HepG2 (cell line): ENCODE data around the gene TMC8. TPM values are rescaled to one million over a fixed set of nuclear protein-coding genes. Genes with fewer than 3 reads are reported as not detected.

Source experiments
- CHD2 ChIP-seq: IDR thresholded peaks from 2 replicates; pipeline ENCODE4 v1.6.1; 2011; ENCODE audit warnings: low read depth, low read length, improper control_type of control experiment
- EZH2 ChIP-seq: conservative IDR thresholded peaks from 2 replicates; pipeline ENCODE4 v1.6.1; 2012; ENCODE audit warnings: mild to moderate bottlenecking, low read depth, low read length, moderate library complexity
- GPN1 ChIP-seq: sonication (generic); formaldehyde crosslinking; IDR thresholded peaks from 2 replicates; pipeline ENCODE4 v1.5.1; 2020; ENCODE audit warnings: missing genetic modification reagents, borderline replicate concordance
- HNRNPL ChIP-seq: fragments of 200-400 bp; formaldehyde crosslinking; IDR thresholded peaks from 2 replicates; pipeline ENCODE4 v1.6.1; 2017; ENCODE audit warnings: mild to moderate bottlenecking, low read depth, low read length
- HOXA3 ChIP-seq: sonication (generic); formaldehyde crosslinking; IDR thresholded peaks from 2 replicates; pipeline ENCODE4 v1.5.0; 2020; ENCODE audit warnings: missing genetic modification reagents
- IRF2 ChIP-seq: IDR thresholded peaks from 2 replicates; pipeline ENCODE4 v1.6.1; 2018; ENCODE audit warnings: missing genetic modification reagents, missing compliant biosample characterization
- KDM3A ChIP-seq: IDR thresholded peaks from 2 replicates; pipeline ENCODE4 v1.6.1; 2018; ENCODE audit warnings: low read depth, missing compliant biosample characterization
- KLF13 ChIP-seq: sonication (generic); formaldehyde crosslinking; IDR thresholded peaks from 2 replicates; pipeline ENCODE4 v1.4.0; 2020; ENCODE audit warnings: mild to moderate bottlenecking, missing genetic modification reagents
- MED1 ChIP-seq: sonication (generic); formaldehyde crosslinking; IDR thresholded peaks from 2 replicates; pipeline ENCODE4 v1.4.0; 2020; ENCODE audit warnings: missing genetic modification reagents
- NFE2 ChIP-seq: sonication (generic); formaldehyde crosslinking; IDR thresholded peaks from 2 replicates; pipeline ENCODE4 v1.4.0; 2020; ENCODE audit warnings: missing genetic modification reagents
- PCBP1 ChIP-seq: fragments of 200-400 bp; formaldehyde crosslinking; IDR thresholded peaks from 2 replicates; pipeline ENCODE4 v1.6.1; 2017; ENCODE audit warnings: mild to moderate bottlenecking, low read depth, low read length, borderline replicate concordance
- SP4 ChIP-seq: sonication (generic); formaldehyde crosslinking; IDR thresholded peaks from 2 replicates; pipeline ENCODE4 v1.8.1; 2023; ENCODE audit warnings: mild to moderate bottlenecking, missing genetic modification reagents
- TFAP4 ChIP-seq: sonication (generic); IDR thresholded peaks from 2 replicates; pipeline ENCODE4 v1.6.1; 2016; ENCODE audit warnings: low read depth, borderline replicate concordance
- THRA ChIP-seq: sonication (generic); formaldehyde crosslinking; IDR thresholded peaks from 2 replicates; pipeline ENCODE4 v1.4.0; 2020; ENCODE audit warnings: missing genetic modification reagents, borderline replicate concordance
- ZBTB25 ChIP-seq: IDR thresholded peaks from 2 replicates; pipeline ENCODE4 v1.6.1; 2018; ENCODE audit warnings: missing genetic modification reagents
- ZFP41 ChIP-seq: sonication (generic); formaldehyde crosslinking; IDR thresholded peaks from 2 replicates; pipeline ENCODE4 v1.4.0; 2020; ENCODE audit warnings: mild to moderate bottlenecking, missing genetic modification reagents, borderline replicate concordance
- ZFP62 ChIP-seq: sonication (generic); formaldehyde crosslinking; IDR thresholded peaks from 2 replicates; pipeline ENCODE4 v1.4.0; 2020; ENCODE audit warnings: missing genetic modification reagents
- ZNF383 ChIP-seq: sonication (generic); formaldehyde crosslinking; IDR thresholded peaks from 2 replicates; pipeline ENCODE4 v1.4.0; 2020; ENCODE audit warnings: missing genetic modification reagents, mild to moderate bottlenecking, borderline replicate concordance
- ZNF552 ChIP-seq: sonication (generic); formaldehyde crosslinking; IDR thresholded peaks from 2 replicates; pipeline ENCODE4 v1.9.0; 2022; ENCODE audit warnings: missing genetic modification reagents, mild to moderate bottlenecking, borderline replicate concordance
- ZNF614 ChIP-seq: IDR thresholded peaks from 2 replicates; pipeline ENCODE4 v1.6.1; 2018; ENCODE audit warnings: missing biosample characterization, missing genetic modification reagents, inconsistent platforms, borderline replicate concordance
- ZNF670 ChIP-seq: sonication (generic); formaldehyde crosslinking; IDR thresholded peaks from 2 replicates; pipeline ENCODE4 v1.8.0; 2022; ENCODE audit warnings: mild to moderate bottlenecking, missing genetic modification reagents, borderline replicate concordance
- ZNF761 ChIP-seq: sonication (generic); formaldehyde crosslinking; conservative IDR thresholded peaks from 2 replicates; pipeline ENCODE4 v1.4.0; 2020; ENCODE audit warnings: mild to moderate bottlenecking, missing genetic modification reagents
- ZNF770 ChIP-seq: sonication (generic); formaldehyde crosslinking; IDR thresholded peaks from 2 replicates; pipeline ENCODE4 v1.5.0; 2020; ENCODE audit warnings: mild to moderate bottlenecking, missing genetic modification reagents
- ZNF850 ChIP-seq: sonication (generic); formaldehyde crosslinking; conservative IDR thresholded peaks from 2 replicates; pipeline ENCODE4 v1.9.0; 2021; ENCODE audit warnings: mild to moderate bottlenecking, missing genetic modification reagents
- ZSCAN9 ChIP-seq: IDR thresholded peaks from 2 replicates; pipeline ENCODE4 v1.6.1; 2016; ENCODE audit warnings: borderline replicate concordance
- polyA plus RNA-seq, 8 experiments: library from polyadenylated mRNA; depleted of rRNA in 3 of 8; stranded (reverse) in 7 of 8; unstranded in 1 of 8; fragments of >200 nt; fragmentation: Illumina TruSeq in 4 of 8; extraction: Trizol in 4 of 8; gene quantifications; 2 replicates each; pipeline versions ENCODE4 v1.2.1 to v1.2.3, GENCODE V29; 2011 to 2016; ENCODE audit warnings: low read depth in 4 of 8, missing spikeins in 1 of 8, mixed read lengths in 1 of 8; ENCODE audit not compliant: insufficient read depth in 1 of 8
- total RNA-seq, 5 experiments: library from RNA; depleted of rRNA; stranded (reverse); fragments of >200 nt; fragmentation: Illumina TruSeq; extraction: Trizol; gene quantifications; 2 replicates each; pipeline ENCODE4 v1.2.3, GENCODE V29; 2016; ENCODE audit warnings: low read depth in 1 of 5

Gene TMC8
- total and polyA plus RNA-seq, 2 of the 13 experiments (the other 11 are each of a cell fraction or from before 2014, with no cell fraction given), result 0.53 to 7.8 TPM

- TF ChIP-seq THRA (CRISPR knock-in tag) (peak; percentile 76), CHD2 (peak; percentile 40; the same call in 1 of the 2 replicates), ZNF552 (CRISPR knock-in tag) (no peak), IRF2 (peak; percentile 49; the same call in 1 of the 2 replicates), ZNF761 (CRISPR knock-in tag) (no peak), GPN1 (no peak), ZNF850 (CRISPR knock-in tag) (no peak), ZNF614 (peak; percentile 50; the same call in 1 of the 2 replicates), HOXA3 (CRISPR knock-in tag) (peak; percentile 87), PCBP1 (0 out of 2 replicates have a peak, but pooled peaks have one; percentile 24), ZNF670 (CRISPR knock-in tag) (no peak), ZSCAN9 (0 out of 2 replicates have a peak, but pooled peaks have one; percentile 59), NFE2 (no peak), ZFP62 (CRISPR knock-in tag) (no peak), KDM3A (CRISPR knock-in tag) (peak; percentile 97; the same call in 1 of the 2 replicates), ZFP41 (peak; percentile 40; the same call in 1 of the 2 replicates), ZNF770 (no peak), TFAP4 (peak; percentile 48; the same call in 1 of the 2 replicates), MED1 (peak; percentile 41; the same call in 1 of the 2 replicates), HNRNPL (no peak), ZNF383 (CRISPR knock-in tag) (no peak), SP4 (CRISPR knock-in tag) (no peak), ZBTB25 (peak; percentile 73; the same call in 1 of the 2 replicates), KLF13 (no peak), EZH2 (no peak)
Observed at GRCh38 chr17:78112518-78113471, 17.8 kb upstream of the TMC8 start (continued).
